Measurements from ENCODE around the gene PPP4R4. TPM values are rescaled to one million over a fixed set of nuclear protein-coding genes. Genes with fewer than 3 reads are reported as not detected.
"Not testable (repeated sequence)": the region's sequence is repeated elsewhere in the genome, so short reads cannot be mapped to it uniquely, and the experiment has no call there.

PPP4R4 gene
- total RNA-seq, 1 donor from 2014 or later: 1.1 TPM

- intact Hi-C loops (cut with micrococcal nuclease): loop anchor here (2.0 kb wide), 1 partner anchor 95 kb away; the partner anchor contains the start of genes DDX24 and IFI27L1
These were observed 1.6 kb downstream of the PPP4R4 start for GRCh38 chr14:94175747-94176146.

- intact Hi-C loops (cut with micrococcal nuclease): loop anchor here (2.0 kb wide), 1 partner anchor 96 kb away; the partner anchor contains the start of genes DDX24 and IFI27L1
These were observed 2.7 kb downstream of the PPP4R4 start for GRCh38 chr14:94176808-94177207.

- intact Hi-C loops (cut with micrococcal nuclease): loop anchor here (2.0 kb wide), 1 partner anchor 97 kb away; the partner anchor contains the start of genes DDX24 and IFI27L1
These were observed 3.7 kb downstream of the PPP4R4 start for GRCh38 chr14:94177806-94178205.

- intact Hi-C loops (cut with micrococcal nuclease): no loop called here
These were observed 5.1 kb downstream of the PPP4R4 start for GRCh38 chr14:94179244-94179643.

GRCh38 chr14:94180655-94181271 lies 6.6 kb downstream of the PPP4R4 start:
- intact Hi-C loops (cut with micrococcal nuclease): loop anchor here (1.0 to 10.0 kb wide), 6 partner anchors 44 to 526 kb away; no protein-coding TSS in a partner anchor

GRCh38 chr14:94181835-94182234 lies 7.7 kb downstream of the PPP4R4 start:
- intact Hi-C loops (cut with micrococcal nuclease): loop anchor here (2.0 to 10.0 kb wide), 3 partner anchors 125 to 527 kb away; no protein-coding TSS in a partner anchor

- intact Hi-C loops (cut with micrococcal nuclease): no loop called here
These were observed 18.4 kb downstream of the PPP4R4 start for GRCh38 chr14:94192536-94192935.

- intact Hi-C loops (cut with micrococcal nuclease): no loop called here
These were observed 19.7 kb downstream of the PPP4R4 start for GRCh38 chr14:94193776-94194175.

- intact Hi-C loops (cut with micrococcal nuclease): no loop called here
These were observed 21.9 kb downstream of the PPP4R4 start for GRCh38 chr14:94196057-94196456.

- intact Hi-C loops (cut with micrococcal nuclease): no loop called here
These were observed 29.5 kb downstream of the PPP4R4 start for GRCh38 chr14:94203473-94204210.

GRCh38 chr14:94213021-94213420 lies 38.9 kb downstream of the PPP4R4 start:
- intact Hi-C loops (cut with micrococcal nuclease): no loop called here

- intact Hi-C loops (cut with micrococcal nuclease): no loop called here
These were observed 39.6 kb downstream of the PPP4R4 start for GRCh38 chr14:94213741-94214140.

GRCh38 chr14:94217116-94217515 lies 43.0 kb downstream of the PPP4R4 start:
- intact Hi-C loops (cut with micrococcal nuclease): no loop called here

- intact Hi-C loops (cut with micrococcal nuclease): not testable (repeated sequence)
These were observed 44.2 kb downstream of the PPP4R4 start for GRCh38 chr14:94218198-94218886.

GRCh38 chr14:94224040-94224439 lies 49.9 kb downstream of the PPP4R4 start:
- intact Hi-C loops (cut with micrococcal nuclease): no loop called here

GRCh38 chr14:94225460-94226378 lies 51.6 kb downstream of the PPP4R4 start:
- intact Hi-C loops (cut with micrococcal nuclease): no loop called here

GRCh38 chr14:94227029-94227428 lies 52.9 kb downstream of the PPP4R4 start:
- intact Hi-C loops (cut with micrococcal nuclease): no loop called here

GRCh38 chr14:94237046-94237445 lies 62.9 kb downstream of the PPP4R4 start:
- intact Hi-C loops (cut with micrococcal nuclease): no loop called here

- intact Hi-C loops (cut with micrococcal nuclease): no loop called here
These were observed 63.9 kb downstream of the PPP4R4 start for GRCh38 chr14:94237983-94238382.

GRCh38 chr14:94239406-94239805 lies 65.3 kb downstream of the PPP4R4 start:
- intact Hi-C loops (cut with micrococcal nuclease): no loop called here

- intact Hi-C loops (cut with micrococcal nuclease): no loop called here
These were observed 70.1 kb downstream of the PPP4R4 start for GRCh38 chr14:94244182-94244581.

Measured in T-helper 2 cell treated with Interferon-gamma antibody and Interleukin-4, amounts not matched to agents 100 ng/mL and 5 ng/mL, for 36 hours (primary cell).